SHP77 (cell line): ENCODE measurements around the gene PEX16.

Experiments used
- DNase-seq, 2 experiments: peaks; one replicate each; lab custom pipeline; 2025; lab: John Stamatoyannopoulos, UW

PEX16 gene

DNA sequence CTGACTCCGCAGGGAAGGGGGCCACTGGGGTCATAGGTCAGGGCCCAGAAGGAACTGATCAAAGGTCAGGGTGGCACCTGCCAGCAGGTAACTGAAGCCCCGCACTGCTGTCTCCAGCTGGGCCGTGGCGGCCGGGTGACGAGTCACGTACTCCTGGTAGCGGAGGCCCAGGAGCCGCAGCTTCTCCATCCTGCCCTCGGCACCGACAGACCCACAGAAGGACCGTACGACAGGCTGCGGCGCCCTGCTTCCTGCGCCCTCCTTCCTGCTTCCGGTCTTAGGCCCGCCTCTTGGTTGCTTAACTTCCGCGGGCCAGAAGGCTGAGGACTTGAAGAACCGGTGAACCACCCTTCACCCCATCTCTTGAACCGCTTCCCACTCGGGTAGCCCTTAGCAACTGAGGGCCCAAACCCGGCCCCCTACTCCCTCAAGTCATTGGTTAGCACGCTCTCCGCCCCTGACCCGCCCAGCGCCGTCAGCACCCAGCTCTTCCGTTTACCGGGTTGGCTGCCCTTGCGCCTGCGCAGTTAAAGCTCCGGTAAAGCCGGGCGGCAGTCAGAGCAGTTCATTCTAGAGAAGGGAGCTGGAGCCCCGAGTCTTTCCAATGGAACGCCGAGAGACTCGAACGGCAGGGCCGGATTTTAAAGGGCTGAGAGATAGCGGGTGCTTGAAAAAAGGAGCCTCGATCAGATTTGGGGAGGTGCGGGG is at the start of gene PEX16:
Gene PEX16, minus strand, starts transcription at position 255 of the 708 bp plus-strand sequence. Its CDS starts 66 bp downstream, at position 189.
- DNase-seq, result peak; percentile 97 to 98

- peak; percentile 67 to 74 for DNase-seq
These were observed 47.3 kb upstream of the PEX16 start for GRCh38 chr11:45964911-45965389.

DNA sequence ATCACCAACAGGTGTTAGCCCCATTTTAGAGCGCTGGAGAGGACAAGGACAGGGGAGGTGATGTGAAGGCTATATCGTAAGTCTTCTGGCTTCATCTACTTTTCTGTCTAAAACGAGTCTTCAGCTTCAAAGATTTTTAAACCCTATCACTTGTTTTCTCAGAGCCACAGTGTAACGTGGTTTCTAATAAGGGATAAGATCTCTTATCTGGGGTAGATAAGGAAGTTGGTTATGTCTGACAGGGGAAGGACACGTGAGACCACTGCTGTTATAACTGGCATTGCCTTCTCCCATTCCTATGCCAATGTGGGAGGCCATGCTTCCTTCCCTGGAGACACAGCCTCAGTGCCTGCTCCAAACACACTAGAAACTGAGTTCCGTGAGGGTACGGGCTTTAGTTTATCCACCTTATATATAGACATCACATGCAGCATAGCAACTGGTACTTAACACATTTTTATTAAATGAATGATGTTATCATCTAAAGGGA is 44.1 kb upstream of the PEX16 start:
- no peak for DNase-seq

- DNase-seq, result no peak
These were observed 42.9 kb upstream of the PEX16 start for GRCh38 chr11:45960387-45961095.

DNA sequence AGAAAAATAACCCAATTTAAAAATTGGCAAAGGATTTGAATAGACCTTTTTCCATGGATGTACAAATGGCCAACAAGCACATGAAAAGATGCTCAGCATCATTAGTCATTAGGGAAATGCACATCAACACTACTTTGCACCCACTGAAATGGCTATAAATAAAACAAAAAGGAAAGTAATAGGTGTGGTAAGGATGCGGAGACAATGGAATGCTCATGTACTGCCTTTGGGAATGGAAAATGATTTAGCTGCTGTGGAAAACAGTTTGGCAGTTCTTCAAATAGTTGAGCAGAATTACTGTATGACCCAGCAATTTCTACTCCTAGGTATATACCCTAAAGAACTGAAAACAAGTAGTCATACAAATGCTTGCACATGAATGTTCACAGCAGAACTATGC is 42.2 kb upstream of the PEX16 start:
- DNase-seq, result no peak

GRCh38 chr11:45949992-45950407 is 32.3 kb upstream of the PEX16 start:
- no peak for DNase-seq

DNA sequence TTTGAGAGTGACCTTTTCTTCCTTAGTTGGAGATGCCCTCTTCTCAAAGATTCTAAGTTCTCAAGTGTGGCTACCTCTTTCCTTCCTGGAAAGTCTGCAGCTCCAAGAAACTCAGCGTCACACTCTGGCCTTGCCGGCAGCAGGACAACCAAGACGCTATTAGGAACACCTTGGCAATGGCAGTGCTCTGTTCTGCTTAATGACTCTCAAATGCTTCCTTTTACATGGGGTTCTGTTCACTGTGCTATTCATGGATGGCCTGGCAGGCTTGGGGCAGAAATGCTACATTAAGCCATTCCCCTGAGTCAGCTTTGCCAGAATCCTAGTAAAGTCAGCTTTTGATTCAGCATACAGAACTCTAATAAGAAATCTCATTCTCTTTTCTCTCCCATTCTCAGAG is 30.7 kb upstream of the PEX16 start:
- no peak for DNase-seq

DNA sequence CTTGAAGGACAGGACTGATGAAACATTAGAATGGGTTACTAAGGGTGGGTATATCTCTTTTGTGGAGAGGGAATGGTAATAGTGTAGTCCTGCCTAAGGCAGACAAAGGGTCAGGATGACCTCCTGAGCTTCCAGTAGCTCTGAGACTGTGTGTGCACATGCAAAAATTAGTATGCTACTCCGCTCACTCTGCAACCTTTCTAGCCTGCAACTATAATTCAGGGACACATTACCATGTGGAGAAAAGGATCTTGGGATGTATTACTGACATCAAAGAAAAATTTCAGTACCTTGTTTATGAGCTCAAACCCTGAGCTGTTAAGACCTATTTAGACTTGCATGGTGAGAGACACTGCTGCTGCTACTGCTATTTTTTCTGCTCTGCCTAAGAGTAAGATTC is 30.2 kb upstream of the PEX16 start:
- no peak for DNase-seq

DNA sequence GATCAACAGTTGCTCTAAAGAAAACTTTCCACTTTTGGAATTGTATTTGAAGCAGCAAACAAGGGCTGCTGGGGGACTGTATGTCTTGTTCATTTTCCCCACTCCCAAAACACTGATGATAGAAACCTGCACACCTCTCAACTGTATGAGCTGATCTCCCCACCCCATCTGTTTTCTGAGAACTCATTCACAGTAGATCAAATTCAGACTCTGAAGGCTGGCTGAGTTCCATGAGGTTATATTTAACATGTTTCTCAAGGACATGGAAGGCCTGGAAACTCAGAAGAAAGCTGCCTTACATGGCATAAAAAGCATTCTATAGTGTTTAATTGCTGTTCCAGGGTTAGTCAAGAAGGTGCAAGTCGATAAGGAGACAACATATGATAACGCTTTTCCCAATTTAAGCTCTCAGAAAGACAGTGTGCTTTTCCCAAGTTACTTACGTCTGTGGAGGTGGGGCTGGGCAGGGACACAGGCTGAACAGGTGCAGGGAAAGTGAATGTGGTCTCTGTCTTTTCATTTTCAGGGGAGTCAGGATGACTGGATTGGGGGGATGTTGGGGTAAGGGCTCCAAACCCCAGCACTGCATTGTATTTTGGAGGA is 27.8 kb upstream of the PEX16 start:
- DNase-seq, result no peak

DNA sequence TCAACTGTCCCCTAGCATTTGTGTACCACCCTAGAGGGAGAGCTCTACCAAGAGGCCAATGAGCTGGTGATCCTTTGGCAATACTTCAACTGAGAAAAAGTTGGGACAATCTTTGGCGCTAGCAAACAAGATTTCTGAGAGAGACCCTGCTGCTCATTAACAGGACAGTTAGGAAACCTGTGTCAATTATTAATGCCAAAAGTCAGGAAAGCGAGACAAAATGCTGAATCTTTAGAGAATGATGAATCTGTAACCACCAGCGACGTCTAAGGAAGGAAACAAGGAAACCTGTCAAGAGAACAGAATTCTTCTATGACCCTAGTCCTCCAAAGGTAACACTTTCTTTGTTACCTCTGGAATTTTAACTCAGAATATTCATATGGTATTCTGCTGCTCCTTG is 24.7 kb upstream of the PEX16 start:
- no peak for DNase-seq

- no peak for DNase-seq
These were observed 23.6 kb upstream of the PEX16 start for GRCh38 chr11:45941285-45941684.

DNA sequence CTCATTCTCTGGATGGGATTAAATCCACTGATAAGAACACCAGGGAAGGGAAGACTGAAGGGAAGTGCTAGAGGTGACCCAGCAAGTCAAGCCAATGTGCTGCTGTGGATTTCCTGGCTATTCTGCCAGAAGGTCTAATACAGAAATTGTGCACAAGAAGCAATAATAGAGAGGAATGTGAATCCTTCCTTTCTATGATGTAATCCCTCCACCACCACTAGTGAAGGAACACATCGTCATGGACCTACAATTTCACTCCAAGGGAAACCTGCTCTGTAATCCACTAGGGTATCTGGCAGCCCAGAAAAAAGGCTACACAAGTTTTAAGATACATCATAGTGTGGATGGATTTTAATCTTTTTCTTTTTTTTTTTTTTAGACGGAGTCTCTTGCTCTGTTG is 22.2 kb upstream of the PEX16 start:
- DNase-seq, result no peak

- no peak for DNase-seq
These were observed 20.2 kb upstream of the PEX16 start for GRCh38 chr11:45937916-45938315.

DNA sequence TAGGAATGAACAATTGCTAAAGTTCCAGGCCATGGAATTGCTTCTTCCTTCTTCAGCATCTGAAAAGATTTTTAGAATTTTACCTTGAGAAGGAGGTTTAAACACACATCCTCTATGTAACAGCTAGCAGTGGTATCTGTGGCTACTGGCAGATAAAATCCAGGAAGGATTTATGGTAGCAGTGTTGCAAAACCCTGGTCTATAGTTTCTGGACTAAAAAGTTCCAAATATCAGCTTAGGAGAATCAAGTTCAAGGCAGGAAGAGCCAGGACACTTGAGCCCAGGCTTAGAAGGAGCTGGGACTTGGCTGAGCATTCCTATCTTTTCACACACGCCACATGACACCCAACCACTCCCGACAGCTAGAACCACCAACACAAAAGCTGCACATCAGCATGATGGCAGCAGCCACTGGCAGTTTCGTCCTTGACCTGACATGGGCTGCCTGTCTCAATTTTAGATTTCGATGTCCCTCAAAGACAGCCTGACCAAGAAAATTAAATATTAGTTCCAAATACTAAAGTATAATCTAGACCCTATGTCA is 18.9 kb upstream of the PEX16 start:
- no peak for DNase-seq

DNA sequence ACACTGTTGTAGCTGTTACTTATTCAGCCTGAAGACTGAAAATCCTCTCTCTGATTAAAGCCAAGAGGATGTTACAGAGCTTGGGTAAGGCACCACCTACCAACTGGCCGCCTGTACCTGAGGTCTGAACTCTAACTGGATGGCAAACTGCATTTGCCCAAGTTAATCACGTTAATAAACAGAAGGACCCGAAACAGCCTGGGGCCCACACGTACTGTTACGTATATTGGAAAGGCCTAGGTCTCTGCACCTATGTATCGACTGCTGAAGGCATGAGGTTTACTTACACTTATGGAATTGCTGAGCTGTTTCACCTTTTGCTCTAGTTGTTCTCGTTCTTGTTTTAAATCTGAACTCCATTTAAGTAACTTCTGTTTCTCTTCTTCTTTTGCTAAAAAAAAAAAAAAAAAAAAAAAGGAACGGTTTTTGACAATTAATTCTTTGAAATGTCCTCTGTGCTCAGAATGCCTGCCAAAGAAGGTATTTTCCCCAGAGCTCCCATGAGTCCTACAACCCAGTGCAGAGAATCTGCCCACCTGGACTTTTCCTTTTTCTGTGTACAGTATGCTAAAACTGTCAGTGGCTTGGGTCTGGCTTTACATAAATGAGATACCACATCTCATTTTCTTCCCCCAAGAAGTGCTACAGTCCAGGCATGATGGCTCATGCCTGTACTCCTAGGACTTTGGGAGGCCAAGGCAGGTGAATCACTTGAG is 17.8 kb upstream of the PEX16 start:
- no peak for DNase-seq

DNA sequence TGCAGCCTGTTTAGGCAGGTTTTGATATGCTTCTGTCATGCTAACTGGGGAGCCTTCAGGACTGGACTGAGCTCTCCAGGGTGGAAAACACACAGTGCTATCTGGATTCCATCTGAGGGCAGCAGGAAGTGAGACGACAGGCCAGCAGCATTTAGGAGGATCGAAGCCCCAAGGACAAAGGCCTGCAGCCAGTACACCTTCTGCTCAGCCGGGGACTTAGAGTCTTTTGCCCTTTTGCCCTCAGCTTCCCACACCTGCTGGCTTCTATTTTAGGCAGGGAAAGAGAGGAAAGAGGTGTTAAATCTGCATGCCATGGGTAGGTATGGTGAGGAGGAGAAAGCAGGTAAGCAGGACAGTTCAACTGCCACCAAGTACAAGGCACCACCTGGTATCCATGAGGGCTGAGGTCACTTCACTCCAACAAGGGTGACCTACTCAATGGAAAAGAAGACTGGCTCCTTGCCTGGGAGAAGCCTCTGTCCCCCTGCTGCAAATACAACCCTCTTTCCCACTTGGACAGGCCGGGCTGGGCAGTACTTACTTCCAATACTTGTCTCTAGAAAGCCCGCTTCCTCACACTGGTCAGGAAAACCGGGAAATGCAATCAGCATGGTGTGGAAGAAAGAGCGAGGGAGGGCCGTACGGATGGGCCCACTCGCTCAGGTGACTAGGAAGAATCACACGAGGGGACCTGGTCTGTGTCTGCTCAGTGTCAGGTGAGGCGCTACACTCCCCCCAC is 17.1 kb upstream of the PEX16 start:
- no peak for DNase-seq

DNA sequence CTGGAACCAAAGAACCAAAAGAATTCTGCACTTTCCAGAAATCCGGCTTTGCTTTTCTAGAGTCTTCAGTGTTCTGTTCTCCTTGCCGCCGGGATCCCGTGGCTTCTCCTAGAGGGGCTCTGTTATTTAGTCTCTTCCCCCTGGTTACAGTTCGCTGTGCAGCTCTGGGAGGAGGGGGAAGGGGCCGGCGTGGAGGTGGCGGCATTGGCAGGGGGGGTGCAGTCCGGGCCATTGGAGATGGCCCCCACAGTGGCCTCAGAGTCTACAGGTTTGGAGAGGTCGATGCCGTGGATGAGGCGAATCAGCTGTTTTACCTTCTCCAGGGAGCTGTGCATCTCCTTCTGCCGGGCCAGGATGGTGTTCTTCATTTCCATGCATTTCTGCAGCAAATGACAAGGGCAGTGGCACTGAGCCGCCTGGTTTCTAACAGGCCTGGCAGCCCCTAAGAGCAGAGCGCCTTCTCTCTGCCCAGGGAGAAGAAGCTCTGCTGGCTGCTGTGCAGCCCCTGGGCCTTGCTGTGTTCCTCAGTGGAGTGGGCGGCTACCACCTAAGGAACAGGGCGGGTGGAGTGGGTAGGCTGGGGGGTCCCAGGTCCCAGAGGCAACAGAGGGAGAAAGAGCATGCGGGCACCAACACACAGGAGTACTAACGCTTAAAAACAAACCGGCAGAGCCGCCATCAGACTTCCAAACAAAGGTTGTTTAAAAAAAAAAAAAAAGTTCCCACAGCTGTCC is 16.3 kb upstream of the PEX16 start:
- no peak for DNase-seq

DNA sequence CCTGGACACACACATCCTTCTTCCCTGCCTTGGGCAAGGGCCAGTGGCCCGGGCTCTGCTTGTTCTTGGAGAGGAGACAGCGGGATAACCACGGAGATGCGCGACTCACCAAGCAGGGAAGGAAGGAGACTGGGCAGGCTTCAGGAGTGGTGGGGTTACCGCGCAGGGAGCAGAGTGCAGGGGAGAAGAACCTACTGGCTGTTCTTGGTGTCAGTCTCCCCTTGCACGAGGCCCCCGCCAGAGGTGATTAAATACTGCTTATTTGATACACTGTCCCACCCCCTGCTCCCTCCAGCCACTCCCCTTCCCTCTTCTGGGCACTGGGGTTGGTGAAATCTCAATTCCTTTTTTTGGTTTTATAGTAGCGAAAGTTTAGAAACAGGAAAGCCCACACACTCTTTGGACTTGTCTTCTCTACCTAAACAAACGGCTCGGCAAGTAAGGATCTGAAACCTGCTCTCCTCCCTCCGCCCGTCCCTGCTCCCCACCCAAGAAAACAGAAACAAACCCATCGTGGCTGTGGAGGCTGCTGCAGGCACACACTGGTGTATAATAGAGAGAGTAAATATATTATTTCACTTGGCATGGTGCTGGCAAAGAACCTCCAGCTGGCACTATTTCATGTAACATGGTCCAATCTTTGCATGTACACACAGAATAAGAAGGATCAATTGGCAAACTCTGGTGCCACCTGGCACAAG is 15.6 kb upstream of the PEX16 start:
- no peak for DNase-seq

DNA sequence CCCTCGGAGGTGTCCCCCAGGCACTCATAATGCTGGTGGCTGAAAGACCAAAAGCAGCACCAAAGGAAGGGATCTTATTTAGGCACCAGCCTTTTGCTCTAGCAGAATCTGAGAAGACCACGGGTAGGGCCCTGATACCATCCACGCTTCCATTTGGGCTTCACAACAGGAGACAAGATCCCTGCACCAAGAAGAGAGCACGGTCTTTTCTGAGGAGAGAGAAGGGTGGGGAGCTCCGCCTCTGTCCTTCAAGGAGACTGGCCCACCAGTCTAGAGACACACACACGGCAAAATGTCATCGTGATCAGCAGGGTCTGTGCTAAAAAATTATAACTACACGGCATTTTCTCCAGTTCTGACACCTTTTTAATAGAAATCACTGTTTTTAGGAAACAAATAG is 14.5 kb upstream of the PEX16 start:
- DNase-seq, result no peak

DNA sequence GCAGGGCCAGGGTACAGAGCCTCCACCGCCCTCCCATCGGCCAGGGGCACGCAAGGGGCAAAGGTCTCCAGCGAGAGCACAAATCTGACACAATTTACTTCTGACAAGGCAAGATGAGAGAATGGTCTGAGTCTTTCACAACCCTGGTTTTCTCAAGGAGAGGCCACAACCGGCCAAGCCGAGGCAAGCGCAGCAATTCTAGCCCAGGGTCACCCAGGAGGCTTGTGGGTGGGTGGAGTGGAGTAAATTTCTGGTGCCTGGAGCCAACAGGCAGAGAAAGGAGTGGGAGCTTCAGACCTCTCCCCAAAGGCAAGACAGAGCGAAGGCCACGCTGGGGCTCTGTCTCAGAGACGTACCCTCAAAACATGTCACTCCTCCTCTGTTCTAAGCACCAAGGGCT is 14.1 kb upstream of the PEX16 start:
- DNase-seq, result no peak
